Liver (tissue), 3 donors: ENCODE measurements around the gene ANKRA2.

Experiments used
- FOXA1 ChIP-seq: IDR thresholded peaks from 2 replicates; pipeline ENCODE4 v1.6.1; 2016; ENCODE audit warnings: antibody characterized with exemption
- GABPA ChIP-seq, 2 donors: IDR thresholded peaks in 1 of 2; conservative IDR thresholded peaks in 1 of 2; 2 replicates each; pipeline ENCODE4 v1.6.1; 2016; ENCODE audit warnings: antibody characterized with exemption in 2 of 2, mild to moderate bottlenecking in 1 of 2, moderate library complexity in 1 of 2
- HNF4G ChIP-seq: IDR thresholded peaks from 2 replicates; pipeline ENCODE4 v1.6.1; 2016; ENCODE audit warnings: antibody characterized with exemption
- RAD21 ChIP-seq, 2 donors: IDR thresholded peaks; 2 replicates each; pipeline ENCODE4 v1.6.1; 2016; ENCODE audit warnings: antibody characterized with exemption in 2 of 2, mild to moderate bottlenecking in 2 of 2
- SP1 ChIP-seq: IDR thresholded peaks from 2 replicates; pipeline ENCODE4 v1.6.1; 2018; ENCODE audit warnings: antibody characterized with exemption, mild to moderate bottlenecking
- TAF1 ChIP-seq: conservative IDR thresholded peaks from 2 replicates; pipeline ENCODE4 v1.6.1; 2016; ENCODE audit warnings: antibody characterized with exemption, mild to moderate bottlenecking
- YY1 ChIP-seq: IDR thresholded peaks from 2 replicates; pipeline ENCODE4 v1.6.1; 2016; ENCODE audit warnings: antibody characterized with exemption, mild to moderate bottlenecking
- TF ChIP-seq, protein P1 (sequence below): fragments of 150-350 bp; IDR thresholded peaks from 2 replicates; pipeline ENCODE4 v1.5.1; 2017; ENCODE audit warnings: improper control_type of control experiment, low read depth, low read length; ENCODE audit not compliant: missing input control
- TF ChIP-seq, protein P2 (sequence below): IDR thresholded peaks from 2 replicates; pipeline ENCODE4 v1.6.1; 2016; ENCODE audit warnings: antibody characterized with exemption, mild to moderate bottlenecking
- donor health status: healthy.
- donor health status: healthy.

DNA sequence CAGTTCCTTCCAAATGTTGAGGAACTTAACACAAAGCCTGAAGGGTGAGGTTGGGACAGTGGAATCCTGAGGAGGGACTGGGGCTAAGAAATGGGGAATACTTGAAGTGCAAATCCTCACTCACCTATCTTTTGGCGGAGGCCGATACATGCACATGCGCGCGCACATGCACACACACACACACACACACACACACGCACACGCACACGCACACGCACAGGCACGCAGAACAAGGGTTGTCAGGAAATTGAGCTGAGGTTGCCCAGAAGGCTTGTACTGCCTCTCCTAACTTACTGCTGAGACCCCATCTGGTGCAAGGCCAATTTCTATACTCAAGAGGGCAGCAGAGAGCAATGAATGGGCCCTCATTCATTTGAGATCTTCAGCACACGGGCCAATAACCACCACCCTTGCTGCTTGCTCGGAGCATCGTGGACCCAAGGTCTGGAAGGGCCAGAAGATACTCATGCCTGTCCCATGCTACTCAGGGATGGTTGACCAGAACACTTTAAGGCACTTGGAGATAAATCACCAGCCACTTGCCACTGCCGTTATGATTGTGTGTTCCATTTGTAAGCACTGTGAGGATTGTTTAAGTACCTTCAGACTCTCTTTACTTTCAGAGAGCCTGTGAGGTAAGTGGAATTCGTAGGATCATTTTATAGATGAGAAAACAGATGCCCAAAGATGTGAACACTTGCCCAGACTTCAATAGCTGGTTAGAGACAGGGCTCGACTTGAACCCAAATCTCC, 45.7 kb downstream of the ANKRA2 start:
- TF ChIP-seq, protein P1, sequence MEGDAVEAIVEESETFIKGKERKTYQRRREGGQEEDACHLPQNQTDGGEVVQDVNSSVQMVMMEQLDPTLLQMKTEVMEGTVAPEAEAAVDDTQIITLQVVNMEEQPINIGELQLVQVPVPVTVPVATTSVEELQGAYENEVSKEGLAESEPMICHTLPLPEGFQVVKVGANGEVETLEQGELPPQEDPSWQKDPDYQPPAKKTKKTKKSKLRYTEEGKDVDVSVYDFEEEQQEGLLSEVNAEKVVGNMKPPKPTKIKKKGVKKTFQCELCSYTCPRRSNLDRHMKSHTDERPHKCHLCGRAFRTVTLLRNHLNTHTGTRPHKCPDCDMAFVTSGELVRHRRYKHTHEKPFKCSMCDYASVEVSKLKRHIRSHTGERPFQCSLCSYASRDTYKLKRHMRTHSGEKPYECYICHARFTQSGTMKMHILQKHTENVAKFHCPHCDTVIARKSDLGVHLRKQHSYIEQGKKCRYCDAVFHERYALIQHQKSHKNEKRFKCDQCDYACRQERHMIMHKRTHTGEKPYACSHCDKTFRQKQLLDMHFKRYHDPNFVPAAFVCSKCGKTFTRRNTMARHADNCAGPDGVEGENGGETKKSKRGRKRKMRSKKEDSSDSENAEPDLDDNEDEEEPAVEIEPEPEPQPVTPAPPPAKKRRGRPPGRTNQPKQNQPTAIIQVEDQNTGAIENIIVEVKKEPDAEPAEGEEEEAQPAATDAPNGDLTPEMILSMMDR: peak; percentile 83
- TF ChIP-seq GABPA (IDR thresholded peaks at IDR 0.05 in 1 of 2, conservative IDR thresholded peaks at IDR 0.05 in 1 of 2) (no peak), HNF4G (no peak), YY1 (no peak), TAF1 (no peak), FOXA1 (no peak), RAD21 (IDR thresholded peaks at IDR 0.05) (peak; percentile 87 to 88), SP1 (no peak)
- TF ChIP-seq, protein P2, sequence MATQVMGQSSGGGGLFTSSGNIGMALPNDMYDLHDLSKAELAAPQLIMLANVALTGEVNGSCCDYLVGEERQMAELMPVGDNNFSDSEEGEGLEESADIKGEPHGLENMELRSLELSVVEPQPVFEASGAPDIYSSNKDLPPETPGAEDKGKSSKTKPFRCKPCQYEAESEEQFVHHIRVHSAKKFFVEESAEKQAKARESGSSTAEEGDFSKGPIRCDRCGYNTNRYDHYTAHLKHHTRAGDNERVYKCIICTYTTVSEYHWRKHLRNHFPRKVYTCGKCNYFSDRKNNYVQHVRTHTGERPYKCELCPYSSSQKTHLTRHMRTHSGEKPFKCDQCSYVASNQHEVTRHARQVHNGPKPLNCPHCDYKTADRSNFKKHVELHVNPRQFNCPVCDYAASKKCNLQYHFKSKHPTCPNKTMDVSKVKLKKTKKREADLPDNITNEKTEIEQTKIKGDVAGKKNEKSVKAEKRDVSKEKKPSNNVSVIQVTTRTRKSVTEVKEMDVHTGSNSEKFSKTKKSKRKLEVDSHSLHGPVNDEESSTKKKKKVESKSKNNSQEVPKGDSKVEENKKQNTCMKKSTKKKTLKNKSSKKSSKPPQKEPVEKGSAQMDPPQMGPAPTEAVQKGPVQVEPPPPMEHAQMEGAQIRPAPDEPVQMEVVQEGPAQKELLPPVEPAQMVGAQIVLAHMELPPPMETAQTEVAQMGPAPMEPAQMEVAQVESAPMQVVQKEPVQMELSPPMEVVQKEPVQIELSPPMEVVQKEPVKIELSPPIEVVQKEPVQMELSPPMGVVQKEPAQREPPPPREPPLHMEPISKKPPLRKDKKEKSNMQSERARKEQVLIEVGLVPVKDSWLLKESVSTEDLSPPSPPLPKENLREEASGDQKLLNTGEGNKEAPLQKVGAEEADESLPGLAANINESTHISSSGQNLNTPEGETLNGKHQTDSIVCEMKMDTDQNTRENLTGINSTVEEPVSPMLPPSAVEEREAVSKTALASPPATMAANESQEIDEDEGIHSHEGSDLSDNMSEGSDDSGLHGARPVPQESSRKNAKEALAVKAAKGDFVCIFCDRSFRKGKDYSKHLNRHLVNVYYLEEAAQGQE: no peak
